ENCODE data around the gene LAMTOR5. TPM values are rescaled to one million over a fixed set of nuclear protein-coding genes. Genes with fewer than 3 reads are reported as not detected.

LAMTOR5 gene
- total and polyA plus RNA-seq, 8 donors = 8.5 to 440 (median 48.8) TPM; not detected in 1

DNA sequence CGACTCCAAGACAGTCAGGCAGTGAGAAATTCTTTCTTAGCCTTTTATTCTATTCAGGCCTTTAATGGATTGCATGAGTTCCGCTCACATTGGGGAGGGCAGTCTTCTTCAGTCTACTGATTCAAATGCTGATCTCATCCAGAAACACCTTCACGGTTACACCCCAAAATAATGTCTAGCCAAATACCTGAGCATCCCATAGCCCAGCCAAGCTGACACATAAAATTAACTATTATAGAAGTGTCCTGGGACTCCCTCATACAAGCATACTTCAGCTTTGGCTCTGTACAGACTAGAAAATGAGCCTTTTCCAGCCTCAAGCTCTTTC lies 13.0 kb downstream of the LAMTOR5 start:
- H3K4me1 ChIP-seq = peaks cover 0 to 40% (median 9%) of the 10 kb centered on the region in 4 donors
- DNase-seq = no peak
- H3K9me3 ChIP-seq = no peaks in the 10 kb centered on the region
- no peak overlapping the region for H3K4me3 ChIP-seq
- peak overlapping the region in 4 of 5 donors; percentile 23 to 56 (median 30) for H3K27ac ChIP-seq
- 90 to 97% (median 94%) methylated on average over 3 of the region's 3 CpGs for WGBS, 5 donors
- no peak for TF ChIP-seq POLR2A (IDR thresholded peaks at IDR 0.05)
- TF ChIP-seq, protein P1, sequence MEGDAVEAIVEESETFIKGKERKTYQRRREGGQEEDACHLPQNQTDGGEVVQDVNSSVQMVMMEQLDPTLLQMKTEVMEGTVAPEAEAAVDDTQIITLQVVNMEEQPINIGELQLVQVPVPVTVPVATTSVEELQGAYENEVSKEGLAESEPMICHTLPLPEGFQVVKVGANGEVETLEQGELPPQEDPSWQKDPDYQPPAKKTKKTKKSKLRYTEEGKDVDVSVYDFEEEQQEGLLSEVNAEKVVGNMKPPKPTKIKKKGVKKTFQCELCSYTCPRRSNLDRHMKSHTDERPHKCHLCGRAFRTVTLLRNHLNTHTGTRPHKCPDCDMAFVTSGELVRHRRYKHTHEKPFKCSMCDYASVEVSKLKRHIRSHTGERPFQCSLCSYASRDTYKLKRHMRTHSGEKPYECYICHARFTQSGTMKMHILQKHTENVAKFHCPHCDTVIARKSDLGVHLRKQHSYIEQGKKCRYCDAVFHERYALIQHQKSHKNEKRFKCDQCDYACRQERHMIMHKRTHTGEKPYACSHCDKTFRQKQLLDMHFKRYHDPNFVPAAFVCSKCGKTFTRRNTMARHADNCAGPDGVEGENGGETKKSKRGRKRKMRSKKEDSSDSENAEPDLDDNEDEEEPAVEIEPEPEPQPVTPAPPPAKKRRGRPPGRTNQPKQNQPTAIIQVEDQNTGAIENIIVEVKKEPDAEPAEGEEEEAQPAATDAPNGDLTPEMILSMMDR (IDR thresholded peaks at IDR 0.05) = no peak
- TF ChIP-seq POLR2AphosphoS5 (IDR thresholded peaks at IDR 0.05) = no peak
- TF ChIP-seq EP300 (IDR thresholded peaks at IDR 0.05) = no peak
- intact Hi-C loops (cut with DNase I; ENCODE audit: low total_unique reads) = no loop called here
- peaks cover 9 to 50% (median 44%) of the 10 kb centered on the region in 4 donors for H3K36me3 ChIP-seq
- no peaks in the 10 kb centered on the region for H3K27me3 ChIP-seq

GRCh38 chr1:110393691-110394492 lies 13.6 kb downstream of the LAMTOR5 start:
- no peaks in the 10 kb centered on the region for H3K27me3 ChIP-seq
- intact Hi-C loops (cut with DNase I; ENCODE audit: low total_unique reads) = no loop called here
- TF ChIP-seq EP300 (IDR thresholded peaks at IDR 0.05) = no peak
- no peak for TF ChIP-seq POLR2AphosphoS5 (IDR thresholded peaks at IDR 0.05)
- TF ChIP-seq, protein P1 (IDR thresholded peaks at IDR 0.05) = no peak
- no peak for TF ChIP-seq POLR2A (IDR thresholded peaks at IDR 0.05)
- H3K4me3 ChIP-seq = no peak overlapping the region
- H3K36me3 ChIP-seq = peaks cover 9 to 44% (median 39%) of the 10 kb centered on the region in 4 donors
- H3K9me3 ChIP-seq = no peaks in the 10 kb centered on the region
- peaks cover 0 to 40% (median 9%) of the 10 kb centered on the region in 4 donors for H3K4me1 ChIP-seq
- WGBS, 5 donors = 61 to 66% (median 62%) methylated on average over 3 of the region's 3 CpGs
- peak in 1 of 2 donors; percentile 32 for DNase-seq
- H3K27ac ChIP-seq = peak overlapping the region in 4 of 5 donors; percentile 23 to 56 (median 30)

GRCh38 chr1:110393286-110393685 lies 14.2 kb downstream of the LAMTOR5 start:
- 77 to 89% (median 86%) methylated on average over 2 of the region's 2 CpGs for WGBS, 5 donors
- H3K4me3 ChIP-seq = no peak overlapping the region
- H3K27ac ChIP-seq = peak overlapping the region in 2 of 5 donors; percentile 29 to 56
- peaks cover 3 to 38% (median 33%) of the 10 kb centered on the region in 4 donors for H3K36me3 ChIP-seq
- TF ChIP-seq POLR2AphosphoS5 (IDR thresholded peaks at IDR 0.05) (no peak), EP300 (IDR thresholded peaks at IDR 0.05) (no peak), POLR2A (IDR thresholded peaks at IDR 0.05) (no peak)
- TF ChIP-seq, protein P1 (IDR thresholded peaks at IDR 0.05) = no peak
- H3K4me1 ChIP-seq = peaks cover 0 to 40% (median 9%) of the 10 kb centered on the region in 4 donors
- no peaks in the 10 kb centered on the region for H3K27me3 ChIP-seq
- intact Hi-C loops (cut with DNase I; ENCODE audit: low total_unique reads) = no loop called here
- DNase-seq = no peak
- H3K9me3 ChIP-seq = no peaks in the 10 kb centered on the region

GRCh38 chr1:110390692-110391245 lies 16.7 kb downstream of the LAMTOR5 start, which contains the start of gene SLC16A4:
TSS of gene SLC16A4 (minus strand) at chr1:110391026. CDS start at chr1:110389323, 1,703 bp downstream.
- H3K9me3 ChIP-seq = no peaks in the 10 kb centered on the region
- intact Hi-C loops (cut with DNase I; ENCODE audit: low total_unique reads) = no loop called here
- peaks cover 0 to 40% (median 9%) of the 10 kb centered on the region in 4 donors for H3K4me1 ChIP-seq
- TF ChIP-seq POLR2AphosphoS5 (IDR thresholded peaks at IDR 0.05) = peak in 1 of 3 donors; percentile 10
- TF ChIP-seq EP300 (IDR thresholded peaks at IDR 0.05) = no peak
- TF ChIP-seq POLR2A (IDR thresholded peaks at IDR 0.05) = no peak
- TF ChIP-seq, protein P1 (IDR thresholded peaks at IDR 0.05) = no peak
- H3K27me3 ChIP-seq = no peaks in the 10 kb centered on the region
- peak within 1 kb of the TSS in 4 of 5 donors; percentile 39 to 77 (median 74) for H3K27ac ChIP-seq
- peaks cover 0 to 20% (median 15%) of the 10 kb centered on the region in 4 donors for H3K36me3 ChIP-seq
- peak in 1 of 2 donors; percentile 55 for DNase-seq
- H3K4me3 ChIP-seq = peak within 1 kb of the TSS; percentile 13 to 24 (median 18)
- WGBS, 5 donors = 24 to 34% (median 27%) methylated on average over 8 of the region's 8 CpGs
